GM18517 (cell line): ENCODE data around the gene CYLD.

ENCODE experiments used
- ATAC-seq: cut with Tn5 transposase; IDR thresholded peaks from one replicate; pipeline ENCODE4 v1.9.1; 2021; ENCODE audit warnings: mild to moderate bottlenecking, moderate library complexity; ENCODE audit not compliant: unreplicated experiment

CYLD gene

GRCh38 chr16:50741781-50742575 lies at the start of gene CYLD:
Gene CYLD (plus strand): TSS chr16:50742086. CDS start chr16:50749699, 7,613 bp downstream.
- ATAC-seq: peak; percentile 90

DNA sequence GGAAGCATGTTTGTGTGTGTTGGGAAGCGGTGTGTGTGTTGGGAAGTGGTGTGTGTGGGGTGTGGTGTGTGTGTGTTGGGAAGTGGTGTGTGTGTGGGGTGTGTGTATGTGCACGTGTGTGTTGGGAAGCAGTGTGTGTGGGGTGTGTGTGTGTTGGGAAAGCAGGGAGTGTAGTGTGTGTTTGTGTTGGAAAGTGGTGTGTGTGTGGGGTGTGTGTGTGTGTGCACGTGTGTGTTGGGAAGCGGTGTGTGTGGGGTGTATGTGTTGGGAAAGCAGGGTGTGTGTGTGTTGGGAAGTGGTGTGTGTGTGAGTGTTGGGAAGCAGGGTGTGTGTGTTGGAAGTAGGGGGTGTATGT lies 49.3 kb upstream of the CYLD start:
- ATAC-seq: no peak

GRCh38 chr16:50692999-50693781 lies 48.7 kb upstream of the CYLD start, which contains the start of gene NOD2:
Gene NOD2 (plus strand): TSS chr16:50693606. CDS start chr16:50699496, 5,890 bp downstream.
- no peak for ATAC-seq

GRCh38 chr16:50694206-50694605 lies 47.7 kb upstream of the CYLD start:
- ATAC-seq: no peak

DNA sequence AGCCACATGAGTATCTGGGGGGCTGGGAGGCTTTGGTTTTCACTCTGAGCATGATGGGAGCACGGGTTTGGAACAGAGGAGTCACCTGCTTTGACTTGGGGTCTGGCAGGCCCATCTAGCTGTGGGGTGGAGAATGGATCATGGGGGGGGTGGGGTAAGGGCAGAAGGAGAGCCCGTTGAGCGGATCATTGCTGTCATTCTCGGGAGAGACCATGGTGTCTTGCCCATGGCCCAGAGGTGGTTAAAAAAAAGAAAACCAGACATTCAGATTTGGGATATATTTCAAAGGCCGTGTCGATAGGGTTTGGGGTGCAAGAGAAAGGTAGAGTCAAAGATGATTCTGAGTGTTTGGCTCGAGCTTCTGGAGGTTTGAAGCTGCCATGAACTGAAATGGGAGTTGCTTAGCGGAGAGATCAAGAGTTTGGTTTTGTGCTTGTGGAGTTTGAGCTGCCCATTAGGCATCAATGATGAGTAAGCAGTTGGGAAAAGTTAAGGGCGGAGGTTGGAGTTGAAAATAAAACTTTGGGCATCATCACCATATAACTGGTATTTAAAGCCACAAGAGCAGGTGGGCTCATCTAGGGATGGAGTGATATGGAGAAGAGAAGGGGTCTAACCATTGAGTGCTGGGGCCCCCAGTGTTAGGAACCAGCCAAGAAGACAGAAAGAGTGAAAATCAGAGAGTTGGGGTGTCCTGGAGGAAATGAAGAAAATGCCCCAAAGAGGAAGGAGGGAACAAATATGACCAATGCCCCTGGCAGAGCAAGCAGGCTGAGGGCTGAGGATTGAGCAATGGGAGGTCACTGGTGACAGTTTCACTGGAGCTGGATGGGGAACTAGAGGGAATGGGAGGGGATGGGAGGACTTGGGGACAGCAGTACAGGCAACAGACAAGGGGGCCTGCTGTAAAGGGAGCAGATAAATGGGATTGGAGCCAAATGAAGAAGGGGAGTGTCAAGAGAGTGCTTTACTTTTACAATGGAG lies 46.6 kb upstream of the CYLD start:
- ATAC-seq: no peak

DNA sequence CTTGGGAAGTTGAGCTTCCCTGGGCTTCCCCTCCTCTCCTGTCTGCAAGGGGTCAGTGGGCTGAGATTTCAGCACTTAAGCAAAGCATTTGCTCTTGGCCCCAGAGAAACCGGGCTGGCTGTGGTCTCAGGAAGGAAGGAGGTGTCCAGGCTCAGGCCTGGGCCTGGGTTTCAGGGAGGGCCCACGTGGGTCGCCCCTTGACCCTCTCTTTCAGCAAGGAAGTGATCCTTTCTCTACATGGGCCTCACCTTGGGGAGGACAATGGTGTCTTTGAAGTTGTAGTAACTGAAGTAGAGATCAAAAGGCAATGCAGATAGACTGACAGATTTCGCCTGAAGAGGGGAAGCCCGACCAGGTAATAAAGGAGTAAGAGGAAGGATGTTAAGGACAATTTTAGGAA lies 45.8 kb upstream of the CYLD start:
- ATAC-seq: peak; percentile 24

- peak; percentile 54 for ATAC-seq
Observed at GRCh38 chr16:50696575-50697420, 45.1 kb upstream of the CYLD start.

- no peak for ATAC-seq
Observed at GRCh38 chr16:50697421-50697715, 44.5 kb upstream of the CYLD start.

DNA sequence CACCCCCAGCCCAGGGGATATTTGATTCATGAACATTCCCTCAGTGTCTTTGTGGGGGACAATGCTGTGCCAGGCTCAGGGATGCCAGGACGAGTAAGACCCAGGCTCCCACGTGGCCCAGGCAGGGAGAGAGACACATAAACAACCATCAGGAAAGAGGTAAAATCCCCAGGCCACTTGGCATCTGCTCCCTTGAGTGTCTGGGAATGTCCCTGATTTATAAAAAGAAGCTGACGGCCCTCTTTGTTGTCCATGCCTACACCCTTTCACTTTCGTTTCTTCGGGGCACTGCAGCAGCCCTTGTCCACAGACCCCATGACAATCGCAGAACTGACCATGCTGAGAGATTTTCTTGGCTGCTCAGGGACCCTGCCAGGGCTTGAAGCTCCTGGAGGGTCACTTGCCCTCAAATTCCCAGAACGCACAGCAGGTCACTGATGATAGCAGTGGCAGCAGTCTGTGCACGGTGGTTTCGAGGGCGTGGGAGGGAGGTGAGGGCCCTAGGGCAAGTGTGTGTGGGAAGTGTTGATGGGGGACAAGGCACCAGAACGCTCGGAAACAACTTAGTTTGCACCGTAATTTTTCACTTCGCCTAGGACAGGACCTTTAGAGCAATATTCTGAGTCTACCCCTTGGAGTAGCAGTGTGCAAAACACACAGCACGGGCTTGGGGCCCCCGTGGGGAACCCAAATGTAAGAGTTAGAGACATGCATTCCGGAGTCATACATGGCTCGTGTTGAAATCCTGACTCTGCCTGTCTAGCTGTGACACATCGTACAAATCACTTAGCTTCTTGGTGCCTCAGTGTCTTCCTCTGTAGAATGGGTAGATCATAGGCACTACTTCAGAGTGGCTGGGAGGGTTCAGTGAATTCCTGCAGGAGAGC lies 43.8 kb upstream of the CYLD start:
- ATAC-seq: peak; percentile 43

- no peak for ATAC-seq
Observed at GRCh38 chr16:50699326-50700159, 42.3 kb upstream of the CYLD start.

DNA sequence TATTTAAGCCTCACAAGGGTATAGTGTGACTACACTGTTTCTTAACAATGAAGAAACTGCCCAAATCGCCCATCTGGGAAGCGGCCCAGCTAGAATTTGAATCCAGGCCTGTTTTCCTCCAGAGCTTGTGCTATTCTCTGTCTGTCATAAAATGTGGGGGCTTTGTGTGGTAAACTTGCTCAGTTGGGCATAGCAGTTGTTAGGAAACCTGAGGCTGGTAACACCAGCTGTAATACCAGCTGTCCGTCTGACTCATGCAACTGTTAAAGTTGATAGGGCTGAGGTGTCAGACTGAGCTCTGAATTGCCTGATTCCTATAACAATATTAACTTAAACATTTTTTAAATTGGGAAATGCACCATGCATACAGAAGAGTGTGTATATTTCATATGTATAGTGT lies 39.2 kb upstream of the CYLD start:
- no peak for ATAC-seq

DNA sequence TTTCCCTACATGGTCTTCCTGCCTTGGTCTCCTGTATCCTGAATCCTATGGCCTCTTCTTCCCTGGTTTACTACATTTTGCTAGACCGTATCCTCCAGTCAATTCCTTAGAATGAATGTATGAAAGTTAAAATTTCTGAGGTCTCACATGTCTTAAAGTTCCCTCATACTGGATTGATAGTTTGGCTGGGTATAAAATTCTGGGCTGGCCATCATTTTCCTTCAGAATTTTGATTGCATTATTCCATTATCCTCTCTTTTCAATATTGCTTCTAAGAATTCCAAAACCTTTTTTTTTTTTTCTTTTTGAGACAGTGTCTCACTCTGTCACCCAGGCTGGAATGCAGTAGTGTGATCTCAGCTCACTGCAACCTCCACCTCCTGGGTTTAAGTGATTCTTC lies 37.6 kb upstream of the CYLD start:
- ATAC-seq: no peak

DNA sequence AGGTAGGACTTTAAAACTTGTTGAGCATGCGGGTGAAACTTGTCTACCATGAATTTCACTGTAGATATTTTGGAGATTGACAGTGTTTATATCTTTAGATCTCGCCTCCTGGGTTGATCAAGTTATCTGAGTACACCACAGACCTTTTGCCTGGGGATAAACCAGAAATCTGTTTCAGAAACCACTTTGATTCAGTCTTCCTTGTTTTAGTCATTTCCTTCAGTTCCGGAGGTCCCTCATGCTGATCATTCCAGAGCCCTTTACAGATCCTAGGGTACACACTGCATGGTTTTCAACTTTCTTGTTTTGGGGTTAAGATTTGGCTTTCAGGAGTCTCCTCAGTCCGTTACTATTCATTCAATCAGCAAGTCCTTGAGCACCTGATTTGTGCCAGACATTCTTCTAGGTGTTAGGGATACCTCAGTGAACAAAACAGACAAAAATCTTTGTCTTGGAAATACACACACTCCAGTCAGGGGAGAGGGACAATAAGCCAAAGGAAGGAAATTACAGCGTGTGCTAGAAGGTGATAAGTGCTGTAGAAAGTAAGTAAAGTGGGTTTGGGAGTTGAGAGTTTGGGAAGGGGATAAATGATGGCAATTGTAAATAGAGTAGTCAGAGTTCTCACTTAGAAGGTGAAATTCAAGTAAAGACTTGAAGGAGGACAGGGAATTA lies 36.3 kb upstream of the CYLD start:
- no peak for ATAC-seq

GRCh38 chr16:50706250-50706649 lies 35.6 kb upstream of the CYLD start:
- no peak for ATAC-seq

GRCh38 chr16:50708373-50709060 lies 33.4 kb upstream of the CYLD start:
- ATAC-seq: no peak

- no peak for ATAC-seq
Observed at GRCh38 chr16:50709061-50709684, 32.7 kb upstream of the CYLD start.

DNA sequence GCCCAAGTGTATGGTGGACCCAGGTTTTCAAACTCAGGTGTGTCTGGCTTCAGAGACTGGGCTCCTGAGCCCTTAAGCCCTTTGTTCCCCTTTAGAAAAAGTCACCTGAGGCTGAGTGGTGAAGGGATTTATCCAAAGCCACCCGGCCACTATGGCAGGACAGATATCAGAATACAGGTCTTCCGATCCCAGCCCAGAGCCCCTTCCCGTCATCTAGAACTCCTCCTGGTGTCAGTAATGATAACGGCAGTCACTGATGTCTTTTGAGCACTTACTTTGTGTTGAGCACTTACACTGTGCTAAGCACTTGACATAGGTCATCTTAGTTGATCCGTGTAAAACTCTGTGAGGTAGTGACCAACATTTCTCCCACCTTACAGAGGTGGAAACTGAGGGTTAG lies 31.9 kb upstream of the CYLD start:
- no peak for ATAC-seq
